HL-60 (cell line): ENCODE measurements around the gene MICA.

Source experiments
- DNase-seq, 2 experiments: peaks; one replicate each; pipeline ENCODE4 v3.0.0-alpha.2; 2010 to 2020; ENCODE audit warnings: low read depth in 1 of 2, low spot score in 1 of 2
- H3K27ac ChIP-seq: fragments of 250-450 bp; sonication (Bioruptor Pico); replicated peaks from 2 replicates; pipeline ENCODE4 v1.5.1; 2020; ENCODE audit warnings: mild to moderate bottlenecking, moderate library complexity
- H3K27me3 ChIP-seq: fragments of 250-450 bp; sonication (Bioruptor Pico); 2 replicates; pipeline ENCODE4 v1.5.1; 2021; ENCODE audit warnings: mild to moderate bottlenecking, moderate library complexity; ENCODE audit not compliant: insufficient read depth, poor library complexity, severe bottlenecking
- H3K4me3 ChIP-seq: replicated peaks from 2 replicates; pipeline ENCODE4 v1.5.1; 2011; ENCODE audit warnings: mild to moderate bottlenecking, control low read depth, low read length; ENCODE audit not compliant: insufficient read depth
- CTCF ChIP-seq: IDR thresholded peaks from one replicate; pipeline ENCODE4 v1.5.1; 2011; ENCODE audit warnings: low read length, control low read depth, inconsistent platforms; ENCODE audit not compliant: insufficient read depth
- GABPA ChIP-seq: IDR thresholded peaks from 2 replicates; pipeline ENCODE4 v1.6.1; 2012; ENCODE audit warnings: low read depth
- POLR2AphosphoS5 ChIP-seq: IDR thresholded peaks from 2 replicates; pipeline ENCODE4 v1.6.1; 2012; ENCODE audit warnings: low read depth
- REST ChIP-seq: IDR thresholded peaks from 2 replicates; pipeline ENCODE4 v1.6.1; 2012; ENCODE audit warnings: low read depth; ENCODE audit not compliant: insufficient replicate concordance
- SPI1 ChIP-seq: IDR thresholded peaks from 2 replicates; pipeline ENCODE4 v1.6.1; 2012; ENCODE audit warnings: low read depth, mild to moderate bottlenecking, borderline replicate concordance

MICA gene

GRCh38 chr6:31419842-31420241, 16.4 kb downstream of the MICA start:
- no peak overlapping the region for H3K4me3 ChIP-seq
- TF ChIP-seq GABPA (no peak), REST (no peak), CTCF (no peak), POLR2AphosphoS5 (no peak), SPI1 (no peak)
- no peak overlapping the region for H3K27ac ChIP-seq
- no peak for DNase-seq
- no peaks in the 10 kb centered on the region for H3K27me3 ChIP-seq

GRCh38 chr6:31420546-31420945, 17.2 kb downstream of the MICA start:
- DNase-seq: no peak
- TF ChIP-seq GABPA (no peak), SPI1 (no peak), REST (no peak), POLR2AphosphoS5 (no peak), CTCF (no peak)
- no peak overlapping the region for H3K4me3 ChIP-seq
- no peaks in the 10 kb centered on the region for H3K27me3 ChIP-seq
- no peak overlapping the region for H3K27ac ChIP-seq

- DNase-seq: no peak
- no peak for TF ChIP-seq POLR2AphosphoS5
- no peak for TF ChIP-seq GABPA
- TF ChIP-seq SPI1: no peak
- no peak for TF ChIP-seq REST
- TF ChIP-seq CTCF: no peak
- H3K4me3 ChIP-seq: no peak overlapping the region
- H3K27me3 ChIP-seq: no peaks in the 10 kb centered on the region
- no peak overlapping the region for H3K27ac ChIP-seq
Observed at GRCh38 chr6:31422587-31422986, 19.2 kb downstream of the MICA start.
